Activated CD4-positive, alpha-beta T cell treated with anti-CD3 and anti-CD28 coated beads for 36 hours (primary cell): ENCODE results near the gene NDUFA12. TPM values are rescaled to one million over a fixed set of nuclear protein-coding genes. Genes with fewer than 3 reads are reported as not detected.

Experiments used
- ATAC-seq: fragments of 200-7000 bp; cut with Tn5 transposase; one replicate; pipeline ENCODE4 v1.10.0; 2021; ENCODE audit warnings: mild to moderate bottlenecking, moderate library complexity
- CTCF ChIA-PET: fragments of 350-600 bp; sonication (Branson Sonifier 250); formaldehyde crosslinking; loops from one replicate; lab custom pipeline; 2021; ENCODE audit warnings: antibody characterized with exemption; lab: Charles Lee
- POLR2A ChIA-PET: fragments of 350-600 bp; sonication (Branson Sonifier 250); formaldehyde crosslinking; loops from one replicate; lab custom pipeline; 2021; ENCODE audit warnings: antibody characterized with exemption, inconsistent platforms; lab: Charles Lee
- DNase-seq: peaks from one replicate; pipeline ENCODE4 v3.0.0-alpha.2; 2020
- H3K27ac Mint-ChIP-seq: one replicate; pipeline ENCODE4 v1.8.0; 2021; ENCODE audit warnings: mixed read lengths
- H3K27me3 Mint-ChIP-seq: one replicate; pipeline ENCODE4 v1.8.0; 2021; ENCODE audit warnings: mixed read lengths
- H3K36me3 Mint-ChIP-seq: one replicate; pipeline ENCODE4 v1.8.0; 2021; ENCODE audit warnings: low read depth, mixed read lengths
- H3K4me1 Mint-ChIP-seq: one replicate; pipeline ENCODE4 v1.8.0; 2021; ENCODE audit warnings: mixed read lengths
- H3K4me3 Mint-ChIP-seq: one replicate; pipeline ENCODE4 v1.8.0; 2021; ENCODE audit warnings: mild to moderate bottlenecking, moderate library complexity, mixed read lengths
- H3K9me3 Mint-ChIP-seq: one replicate; pipeline ENCODE4 v1.8.0; 2021; ENCODE audit warnings: low read depth, mixed read lengths
- intact Hi-C, 2 experiments: fragments of 100-400 bp; cut with DNase I in 1 of 2; cut with micrococcal nuclease in 1 of 2; formaldehyde crosslinking; loops; one replicate each; pipeline versions ENCODE4 v1.14.2 to v1.15.1; 2022 to 2024; cut with DNase I, micrococcal nuclease
- total RNA-seq, 2 experiments: library from RNA; stranded (reverse); gene quantifications; one replicate each; pipeline ENCODE4 v1.2.3, GENCODE V29; 2021

The NDUFA12 gene
- total RNA-seq, 2 experiments from 2014 or later: 135 to 194 TPM

GRCh38 chr12:94963649-94964048 lies 39.8 kb downstream of the NDUFA12 start:
- ChIA-PET CTCF (interaction anchor here (0.6 kb wide), 1 partner anchor 1115 kb away, joined by 4 read pairs; no protein-coding TSS in a partner anchor), POLR2A (no interaction called here)
- Mint-ChIP-seq H3K27me3 (no peaks in the 10 kb centered on the region), H3K27ac (no peak overlapping the region), H3K36me3 (no peaks in the 10 kb centered on the region), H3K9me3 (no peaks in the 10 kb centered on the region), H3K4me3 (no peak overlapping the region), H3K4me1 (no peaks in the 10 kb centered on the region)
- intact Hi-C loops: no loop called here
- ATAC-seq (no peak), DNase-seq (no peak)

- Mint-ChIP-seq H3K36me3 (no peaks in the 10 kb centered on the region), H3K27me3 (no peaks in the 10 kb centered on the region), H3K9me3 (no peaks in the 10 kb centered on the region), H3K27ac (no peak overlapping the region), H3K4me3 (no peak overlapping the region), H3K4me1 (no peaks in the 10 kb centered on the region)
- DNase-seq: no peak
- ChIA-PET CTCF (no interaction called here), POLR2A (no interaction called here)
- intact Hi-C loops: no loop called here
- no peak for ATAC-seq
Measured at GRCh38 chr12:94962670-94963069, 40.8 kb downstream of the NDUFA12 start.

- Mint-ChIP-seq H3K27me3 (no peaks in the 10 kb centered on the region), H3K36me3 (no peaks in the 10 kb centered on the region), H3K9me3 (no peaks in the 10 kb centered on the region), H3K4me1 (no peaks in the 10 kb centered on the region), H3K4me3 (no peak overlapping the region), H3K27ac (no peak overlapping the region)
- intact Hi-C loops: no loop called here
- ChIA-PET POLR2A (no interaction called here), CTCF (interaction anchor here (0.6 kb wide), 1 partner anchor 261 kb away, joined by 3 read pairs; no protein-coding TSS in a partner anchor)
- no peak for ATAC-seq
- no peak for DNase-seq
Measured at GRCh38 chr12:94961911-94962310, 41.6 kb downstream of the NDUFA12 start.

- POLR2A ChIA-PET: no interaction called here
- no peak for DNase-seq
Measured at GRCh38 chr12:94961256-94961824, 42.2 kb downstream of the NDUFA12 start.

GRCh38 chr12:94957006-94957405 lies 46.5 kb downstream of the NDUFA12 start:
- Mint-ChIP-seq H3K36me3 (no peaks in the 10 kb centered on the region), H3K27me3 (peaks cover 16% of the 10 kb centered on the region), H3K9me3 (no peaks in the 10 kb centered on the region), H3K27ac (no peak overlapping the region), H3K4me3 (no peak overlapping the region), H3K4me1 (peaks cover 4% of the 10 kb centered on the region)
- intact Hi-C loops: no loop called here
- ChIA-PET POLR2A (no interaction called here), CTCF (interaction anchor here (0.6 to 1.0 kb wide), 2 partner anchors 21 to 98 kb away, joined by 3 read pairs; no protein-coding TSS in a partner anchor)
- DNase-seq: no peak
- no peak for ATAC-seq

More at GRCh38 chr12:94961256-94961824, 42.2 kb downstream of the NDUFA12 start:
- Mint-ChIP-seq H3K4me3 (no peak overlapping the region), H3K4me1 (no peaks in the 10 kb centered on the region), H3K27ac (no peak overlapping the region), H3K9me3 (no peaks in the 10 kb centered on the region), H3K36me3 (no peaks in the 10 kb centered on the region), H3K27me3 (no peaks in the 10 kb centered on the region)
- ATAC-seq: no peak
- intact Hi-C loops: no loop called here
- CTCF ChIA-PET: interaction anchor here (0.6 kb wide), 2 partner anchors 24 to 980 kb away, joined by 3 read pairs; no protein-coding TSS in a partner anchor

GRCh38 chr12:94954948-94955592 lies 48.4 kb downstream of the NDUFA12 start:
- DNase-seq (no peak), ATAC-seq (no peak)
- Mint-ChIP-seq H3K4me1 (peaks cover 4% of the 10 kb centered on the region), H3K27me3 (peaks cover 19% of the 10 kb centered on the region), H3K27ac (no peak overlapping the region), H3K36me3 (no peaks in the 10 kb centered on the region), H3K9me3 (no peaks in the 10 kb centered on the region), H3K4me3 (no peak overlapping the region)
- POLR2A ChIA-PET: interaction anchor here (1.8 kb wide), 1 partner anchor 49 kb away, joined by 5 read pairs; the partner anchor contains the start of gene NDUFA12
- intact Hi-C loops: no loop called here
- CTCF ChIA-PET: interaction anchor here (0.6 kb wide), 1 partner anchor 45 kb away, joined by 3 read pairs; no protein-coding TSS in a partner anchor

GRCh38 chr12:94954029-94954685 lies 49.3 kb downstream of the NDUFA12 start:
- no peak for DNase-seq
- no peak overlapping the region for H3K4me3 Mint-ChIP-seq
- ATAC-seq: no peak
- H3K9me3 Mint-ChIP-seq: no peaks in the 10 kb centered on the region
- H3K4me1 Mint-ChIP-seq: peaks cover 4% of the 10 kb centered on the region
- H3K36me3 Mint-ChIP-seq: no peaks in the 10 kb centered on the region
- H3K27ac Mint-ChIP-seq: no peak overlapping the region
- CTCF ChIA-PET: no interaction called here
- POLR2A ChIA-PET: interaction anchor here (1.8 kb wide), 1 partner anchor 49 kb away, joined by 5 read pairs; the partner anchor contains the start of gene NDUFA12
- intact Hi-C loops: no loop called here
- peaks cover 20% of the 10 kb centered on the region for H3K27me3 Mint-ChIP-seq

- ATAC-seq (no peak), DNase-seq (no peak)
- CTCF ChIA-PET: interaction anchor here (0.6 kb wide), 3 partner anchors 10 to 335 kb away, joined by 3 read pairs; no protein-coding TSS in a partner anchor
- peaks cover 25% of the 10 kb centered on the region for H3K27me3 Mint-ChIP-seq
- POLR2A ChIA-PET: no interaction called here
- H3K4me3 Mint-ChIP-seq: no peak overlapping the region
- H3K36me3 Mint-ChIP-seq: no peaks in the 10 kb centered on the region
- peaks cover 4% of the 10 kb centered on the region for H3K4me1 Mint-ChIP-seq
- no peak overlapping the region for H3K27ac Mint-ChIP-seq
- no peaks in the 10 kb centered on the region for H3K9me3 Mint-ChIP-seq
- intact Hi-C loops: no loop called here
Measured at GRCh38 chr12:94952325-94952724, 51.2 kb downstream of the NDUFA12 start.

- ChIA-PET POLR2A (interaction anchor here (0.6 kb wide), 1 partner anchor 228 kb away, joined by 3 read pairs; no protein-coding TSS in a partner anchor), CTCF (interaction anchor here (1.8 kb wide), 1 partner anchor 11 kb away, joined by 6 read pairs; no protein-coding TSS in a partner anchor)
- peaks cover 4% of the 10 kb centered on the region for H3K4me1 Mint-ChIP-seq
- H3K36me3 Mint-ChIP-seq: no peaks in the 10 kb centered on the region
- no peak overlapping the region for H3K27ac Mint-ChIP-seq
- H3K27me3 Mint-ChIP-seq: peaks cover 25% of the 10 kb centered on the region
- no peak for DNase-seq
- no peak overlapping the region for H3K4me3 Mint-ChIP-seq
- H3K9me3 Mint-ChIP-seq: no peaks in the 10 kb centered on the region
- intact Hi-C loops: no loop called here
- ATAC-seq: no peak
Measured at GRCh38 chr12:94951071-94951934, 52.2 kb downstream of the NDUFA12 start.

- Mint-ChIP-seq H3K4me3 (no peak overlapping the region), H3K36me3 (peaks cover 1% of the 10 kb centered on the region), H3K27me3 (peaks cover 19% of the 10 kb centered on the region), H3K27ac (no peak overlapping the region), H3K9me3 (peaks cover 2% of the 10 kb centered on the region), H3K4me1 (peaks cover 14% of the 10 kb centered on the region)
- ChIA-PET CTCF (interaction anchor here (0.7 kb wide), 1 partner anchor 28 kb away, joined by 3 read pairs; no protein-coding TSS in a partner anchor), POLR2A (no interaction called here)
- intact Hi-C loops: no loop called here
- no peak for ATAC-seq
- DNase-seq: no peak
Measured at GRCh38 chr12:94948232-94948810, 55.2 kb downstream of the NDUFA12 start.
